GM12878 (cell line): ENCODE measurements around the gene PLGRKT. TPM values are rescaled to one million over a fixed set of nuclear protein-coding genes. Genes with fewer than 3 reads are reported as not detected.

Source experiments
- ATAC-seq: fragments of 200-7000 bp; cut with Tn5 transposase; 3 replicates; pipeline ENCODE4 v1.9.1; 2020; ENCODE audit warnings: mild to moderate bottlenecking, moderate library complexity
- BruUV-seq: library from RNA; stranded (reverse); fragments of 400-500 nt; replicated peaks from 2 replicates; lab custom pipeline; 2021; lab: Mats Ljungman, UMichigan
- CTCF ChIA-PET: fragments of 300-600 bp; sonication (Branson Sonifier 250); formaldehyde crosslinking; extraction: SDS; loops from one replicate; lab custom pipeline; 2021; ENCODE audit warnings: inconsistent platforms; lab: Yijun Ruan, JAX
- POLR2A ChIA-PET: fragments of 350-600 bp; formaldehyde crosslinking; extraction: SDS; loops from one replicate; lab custom pipeline; 2021; ENCODE audit warnings: inconsistent platforms; lab: Charles Lee
- RAD21 ChIA-PET: fragments of 300-600 bp; sonication (Branson Sonifier 250); formaldehyde crosslinking; loops from one replicate; lab custom pipeline; 2023; ENCODE audit warnings: antibody characterized with exemption; ENCODE audit not compliant: unreplicated experiment; lab: Charles Lee
- SMC1A ChIA-PET: fragments of 300-600 bp; sonication (Branson Sonifier 250); formaldehyde crosslinking; loops from one replicate; lab custom pipeline; 2023; ENCODE audit not compliant: unreplicated experiment, uncharacterized antibody; lab: Charles Lee
- DNase-seq: peaks from one replicate; pipeline ENCODE4 v3.0.0-alpha.2; 2011; ENCODE audit warnings: low read depth, low spot score
- FAIRE-seq: peaks from 3 replicates; lab custom pipeline; 2011; peaks lifted over from hg19 to GRCh38; lab: Jason Lieb, UNC
- H2AFZ ChIP-seq: 2 replicates; pipeline ENCODE4 v1.6.0; 2011; ENCODE audit warnings: low read depth, low read length, control low read depth; ENCODE audit not compliant: control insufficient read depth
- H3K27ac ChIP-seq: 2 replicates; pipeline ENCODE4 v1.5.1; 2011; ENCODE audit warnings: control low read depth; ENCODE audit not compliant: control insufficient read depth, insufficient read depth
- H3K27me3 ChIP-seq, 2 experiments: replicated peaks in 1 of 2; 2 replicates each; pipeline versions ENCODE4 v1.6.0 to v1.6.1; 2011; ENCODE audit warnings: low read length in 1 of 2; ENCODE audit not compliant: control insufficient read depth in 2 of 2, insufficient read depth in 2 of 2
- H3K36me3 ChIP-seq, 2 experiments: 2 replicates each; pipeline ENCODE4 v1.5.1; 2011; ENCODE audit warnings: low read length in 1 of 2; ENCODE audit not compliant: control insufficient read depth in 2 of 2, insufficient read depth in 2 of 2
- H3K4me1 ChIP-seq: 2 replicates; pipeline ENCODE4 v1.6.1; 2011; ENCODE audit warnings: mild to moderate bottlenecking, low read length, moderate library complexity, mixed read lengths; ENCODE audit not compliant: control insufficient read depth, insufficient read depth
- H3K4me2 ChIP-seq: 2 replicates; pipeline ENCODE4 v1.6.0; 2011; ENCODE audit warnings: control low read depth; ENCODE audit not compliant: control insufficient read depth, insufficient read depth
- H3K4me3 ChIP-seq: fragments of 200-600 bp; sonication (generic); 2 replicates; pipeline ENCODE4 v1.5.1; 2016
- H3K79me2 ChIP-seq: 2 replicates; pipeline ENCODE4 v1.6.0; 2011; ENCODE audit warnings: low read length; ENCODE audit not compliant: control insufficient read depth, insufficient read depth
- H3K9ac ChIP-seq: 2 replicates; pipeline ENCODE4 v1.8.0; 2011; ENCODE audit warnings: low read length, control low read depth, mixed read lengths; ENCODE audit not compliant: control insufficient read depth, insufficient read depth
- H3K9me3 ChIP-seq: replicated peaks from 3 replicates; pipeline ENCODE4 v1.5.1; 2011; ENCODE audit warnings: mild to moderate bottlenecking, low read length; ENCODE audit not compliant: control insufficient read depth, insufficient read depth
- H4K20me1 ChIP-seq: 2 replicates; pipeline ENCODE4 v1.6.0; 2011; ENCODE audit not compliant: control insufficient read depth, insufficient read depth
- NKRF ChIP-seq: fragments of 450-650 bp; conservative IDR thresholded peaks from 2 replicates; pipeline ENCODE4 v1.6.1; 2017; ENCODE audit warnings: mild to moderate bottlenecking, moderate library complexity
- PAX5 ChIP-seq: IDR thresholded peaks from 2 replicates; pipeline ENCODE4 v1.6.1; 2011; ENCODE audit warnings: low read depth, low read length, borderline replicate concordance
- RUNX3 ChIP-seq: IDR thresholded peaks from 2 replicates; pipeline ENCODE4 v1.6.1; 2012; ENCODE audit warnings: low read length, inconsistent platforms
- SRF ChIP-seq, 2 experiments: IDR thresholded peaks; 2 replicates each; pipeline ENCODE4 v1.6.1; 2011; ENCODE audit warnings: low read depth in 2 of 2, low read length in 2 of 2, mild to moderate bottlenecking in 1 of 2, moderate library complexity in 1 of 2
- WGBS: methylation state at CpG from one replicate; pipeline ENCODE4 v1.1.6; 2016; ENCODE audit warnings: low lambda C conversion rate; ENCODE audit not compliant: insufficient replicate concordance, insufficient coverage; ENCODE audit errors: missing lambda C conversion rate; 5-methylcytosine and 5-hydroxymethylcytosine counted together
- in situ Hi-C: fragments of 300-500 bp; cut with MboI; formaldehyde crosslinking; loops from 9 replicates; pipeline ENCODE4 v1.14.3; 2018; ENCODE audit warnings: mixed read lengths
- intact Hi-C: fragments of 100-400 bp; cut with micrococcal nuclease; formaldehyde crosslinking; loops from one replicate; pipeline ENCODE4 v1.14.2; 2022; ENCODE audit not compliant: unreplicated experiment
- polyA plus RNA-seq, 11 experiments: library from polyadenylated mRNA; depleted of rRNA in 4 of 11; unstranded in 6 of 11; stranded (reverse) in 5 of 11; fragments of >200 nt; fragmentation: Nextera tagmentation in 4 of 11; fragmentation: Illumina TruSeq in 1 of 11; extraction: Ambion mirVana in 4 of 11; extraction: Trizol in 1 of 11; gene quantifications; 1 replicate in 1 of 11; 2 replicates in 10 of 11; pipeline versions ENCODE4 v1.2.1 to v1.2.3, GENCODE V29; 2011 to 2016; ENCODE audit warnings: inconsistent platforms in 2 of 11, missing spikeins in 2 of 11, low read depth in 1 of 11
- total RNA-seq, 4 experiments: library from RNA; depleted of rRNA in 3 of 4; stranded (reverse); fragments of >200 nt in 3 of 4; fragmentation: Illumina TruSeq in 1 of 4; extraction: Trizol in 1 of 4; gene quantifications; 2 replicates each; pipeline versions ENCODE4 v1.2.1 to v1.2.3, GENCODE V29; 2013 to 2021
- TF ChIP-seq, protein P1 (sequence below): IDR thresholded peaks from 2 replicates; pipeline ENCODE4 v1.6.1; 2011; ENCODE audit warnings: low read depth, mild to moderate bottlenecking, low read length, moderate library complexity, borderline replicate concordance; ENCODE audit errors: extremely low read depth

PLGRKT gene
- total and polyA plus RNA-seq, 10 of the 15 experiments (the other 5 are each of a cell fraction or from before 2014, with no cell fraction given): 25.2 to 72.3 (median 38.4) TPM

DNA sequence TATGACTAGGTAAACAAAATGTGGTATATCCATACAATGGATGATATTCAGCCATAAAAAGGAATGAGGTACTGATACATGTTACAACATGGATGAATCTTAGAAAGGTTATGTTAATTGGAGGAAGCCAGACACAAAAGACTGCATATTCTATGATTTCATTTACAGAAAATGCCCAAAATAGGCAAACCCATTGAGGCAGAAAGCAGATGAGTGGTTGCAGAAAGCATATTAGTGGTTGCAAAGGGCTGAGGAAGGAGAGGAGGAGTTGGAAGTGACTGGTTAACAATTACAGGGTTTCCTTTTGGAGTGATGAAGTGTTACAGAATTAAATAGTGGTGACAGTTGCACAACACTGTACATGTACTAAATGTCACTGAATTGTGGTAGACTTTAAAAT lies 17.7 kb downstream of the PLGRKT start:
- peaks cover 0 to 5% of the 10 kb centered on the region in 2 experiments; a peak in 3 of 4 replicates for H3K36me3 ChIP-seq
- no peaks in the 10 kb centered on the region for H4K20me1 ChIP-seq
- no peak; the same call in 2 of the 3 replicates for ATAC-seq
- in situ Hi-C loops: no loop called here
- no peak overlapping the region for H3K9ac ChIP-seq
- no peak overlapping the region for H3K27ac ChIP-seq
- no peak overlapping the region for H2AFZ ChIP-seq
- intact Hi-C loops: loop anchor here (10.0 kb wide), 1 partner anchor 235 kb away; the partner anchor contains the start of gene INSL6
- H3K27me3 ChIP-seq: no peaks in the 10 kb centered on the region
- CTCF ChIA-PET: interaction anchor here (0.7 kb wide), 1 partner anchor 70 kb away, joined by 4 read pairs; no protein-coding TSS in a partner anchor
- no peaks in the 10 kb centered on the region; the same call in 1 of the 3 replicates for H3K9me3 ChIP-seq
- no peak for TF ChIP-seq NKRF
- TF ChIP-seq, protein P1, sequence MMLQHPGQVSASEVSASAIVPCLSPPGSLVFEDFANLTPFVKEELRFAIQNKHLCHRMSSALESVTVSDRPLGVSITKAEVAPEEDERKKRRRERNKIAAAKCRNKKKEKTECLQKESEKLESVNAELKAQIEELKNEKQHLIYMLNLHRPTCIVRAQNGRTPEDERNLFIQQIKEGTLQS: no peak
- TF ChIP-seq SRF (IDR thresholded peaks at IDR 0.05; ENCODE audit: low read depth in 2 of 2, low read length in 2 of 2): peak in 1 of 2 experiments; percentile 72; a peak in 2 of 4 replicates
- peak; percentile 4; the same call in 1 of the 2 replicates for TF ChIP-seq RUNX3
- TF ChIP-seq, all 136 proteins: peak for 2
- POLR2A ChIA-PET: no interaction called here
- FAIRE-seq: no peak
- no peak overlapping the region for H3K4me2 ChIP-seq
- SMC1A ChIA-PET: no interaction called here
- no peaks in the 10 kb centered on the region for H3K4me1 ChIP-seq
- no peaks in the 10 kb centered on the region for H3K79me2 ChIP-seq
- no peak overlapping the region for H3K4me3 ChIP-seq
- RAD21 ChIA-PET: no interaction called here
- BruUV-seq: TSS peak; percentile 31
- DNase-seq: no peak

DNA sequence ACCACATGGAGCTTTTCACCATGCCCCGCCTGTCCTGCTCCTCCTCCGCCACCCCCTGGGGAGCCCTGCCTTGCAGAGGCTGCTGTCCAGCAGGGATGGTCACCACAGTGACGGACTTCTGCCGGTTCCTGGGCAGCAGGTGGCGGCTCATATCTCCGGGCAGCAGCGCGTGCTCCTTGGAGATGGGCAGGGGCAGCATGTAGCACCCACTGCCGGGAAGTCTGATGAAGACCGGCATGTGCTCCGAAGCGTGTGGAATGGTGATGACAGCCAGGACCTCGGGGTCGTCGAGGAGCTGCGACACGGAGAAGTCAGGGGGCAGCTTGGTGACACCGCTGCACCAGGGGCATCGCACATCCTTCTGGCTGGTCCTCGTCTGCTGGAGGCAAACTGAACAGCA lies 19.2 kb downstream of the PLGRKT start:
- FAIRE-seq: no peak
- in situ Hi-C loops: no loop called here
- CTCF ChIA-PET: interaction anchor here (0.6 kb wide), 1 partner anchor 113 kb away, joined by 3 read pairs; no protein-coding TSS in a partner anchor

More for the DNA sequence above, 19.2 kb downstream of the PLGRKT start:
- ChIA-PET RAD21 (no interaction called here), POLR2A (no interaction called here), SMC1A (no interaction called here)
- intact Hi-C loops: no loop called here
- Histone ChIP-seq H3K4me1 (no peaks in the 10 kb centered on the region), H3K4me2 (no peak overlapping the region), H2AFZ (no peak overlapping the region), H3K27ac (no peak overlapping the region), H3K36me3 (peaks cover 0 to 5% of the 10 kb centered on the region in 2 experiments; a peak in 3 of 4 replicates), H3K79me2 (no peaks in the 10 kb centered on the region), H3K4me3 (no peak overlapping the region), H4K20me1 (no peaks in the 10 kb centered on the region), H3K9ac (no peak overlapping the region), H3K27me3 (no peaks in the 10 kb centered on the region), H3K9me3 (no peaks in the 10 kb centered on the region; the same call in 1 of the 3 replicates)
- ATAC-seq: no peak
- WGBS: over 99% methylated on average over 20 of the region's 20 CpGs
- no peak for DNase-seq
- TF ChIP-seq PAX5: no peak
- no TSS peak for BruUV-seq
